Colonic mucosa (tissue), 4 donors: ENCODE results near the gene POP7. TPM values are rescaled to one million over a fixed set of nuclear protein-coding genes. Genes with fewer than 3 reads are reported as not detected.
"Not testable (repeated sequence)": the region's sequence is repeated elsewhere in the genome, so short reads cannot be mapped to it uniquely, and the experiment has no call there.

Source experiments
- DNase-seq: peaks from one replicate; pipeline ENCODE4 v3.0.0-alpha.2; 2020
- H3K27ac ChIP-seq: fragments of 200-600 bp; one replicate; pipeline ENCODE4 v1.8.0; 2021
- H3K27me3 ChIP-seq: fragments of 200-600 bp; one replicate; pipeline ENCODE4 v1.8.0; 2021
- H3K36me3 ChIP-seq: fragments of 200-600 bp; one replicate; pipeline ENCODE4 v1.8.0; 2021
- H3K4me1 ChIP-seq: fragments of 200-600 bp; one replicate; pipeline ENCODE4 v1.8.0; 2021; ENCODE audit warnings: mild to moderate bottlenecking
- H3K4me3 ChIP-seq: fragments of 200-600 bp; one replicate; pipeline ENCODE4 v1.8.0; 2021
- H3K9ac ChIP-seq, 2 donors: one replicate each; pipeline ENCODE4 v1.7.0; 2013; ENCODE audit warnings: control low read depth in 2 of 2, low read depth in 2 of 2, low read length in 2 of 2
- H3K9me3 ChIP-seq: fragments of 200-600 bp; one replicate; pipeline ENCODE4 v1.8.0; 2021
- CTCF ChIP-seq: fragments of 200-600 bp; IDR thresholded peaks from one replicate; pipeline ENCODE4 v1.8.0; 2022; ENCODE audit warnings: antibody characterized with exemption, mild to moderate bottlenecking
- intact Hi-C: fragments of 100-400 bp; cut with DNase I; formaldehyde crosslinking; loops from one replicate; pipeline ENCODE4 v1.14.1; 2022
- total RNA-seq, 2 donors: library from RNA; stranded (reverse); fragmentation: NEBNext Ultra II Directional in 1 of 2; extraction: Animal tissue kit (Norgen Biotek cat#: 25700) in 1 of 2; gene quantifications; one replicate each; pipeline ENCODE4 v1.2.1, GENCODE V29; 2021
- donor health status: healthy.
- donor health status: DM: no; HTN: no; CAD: no.
- donor health status: DM: no; HTN: no; CAD: no.

The POP7 gene
- total RNA-seq, result 10 to 100 TPM; 28.8 to 43.4 TPM

GRCh38 chr7:100705753-100706671 lies at the start of gene POP7:
Gene POP7, plus strand, starts transcription at chr7:100706121. Its CDS starts 710 bp downstream, at chr7:100706831.
- Histone ChIP-seq H3K27ac (peak within 1 kb of the TSS; percentile 90), H3K27me3 (no peaks in the 10 kb centered on the region), H3K4me3 (peak within 1 kb of the TSS; percentile 62), H3K9me3 (no peaks in the 10 kb centered on the region), H3K9ac (peak within 1 kb of the TSS; percentile 70 to 95), H3K36me3 (no peaks in the 10 kb centered on the region), H3K4me1 (peaks cover 10% of the 10 kb centered on the region)
- intact Hi-C loops, result loop anchor here (5.0 kb wide), 1 partner anchor 146 kb away; the partner anchor contains the start of gene SLC12A9
- TF ChIP-seq CTCF, result no peak
- DNase-seq, result peak; percentile 99

- H3K9me3 ChIP-seq, H3K36me3 ChIP-seq, H3K9ac ChIP-seq, H3K4me1 ChIP-seq, H3K27me3 ChIP-seq, intact Hi-C loops, H3K4me3 ChIP-seq, DNase-seq, H3K27ac ChIP-seq: not testable (repeated sequence)
Measured at GRCh38 chr7:100662194-100662776, 43.6 kb upstream of the POP7 start.

- no peaks in the 10 kb centered on the region for H3K4me1 ChIP-seq
- intact Hi-C loops, result no loop called here
- H3K9ac ChIP-seq, result no peak overlapping the region
- no peaks in the 10 kb centered on the region for H3K36me3 ChIP-seq
- H3K9me3 ChIP-seq, result no peaks in the 10 kb centered on the region
- TF ChIP-seq CTCF, result no peak
- no peak for DNase-seq
- no peaks in the 10 kb centered on the region for H3K27me3 ChIP-seq
- H3K27ac ChIP-seq, result no peak overlapping the region
- no peak overlapping the region for H3K4me3 ChIP-seq
Measured at GRCh38 chr7:100665168-100665726, 40.7 kb upstream of the POP7 start.

GRCh38 chr7:100667331-100668068 lies 38.4 kb upstream of the POP7 start:
- H3K9ac ChIP-seq, result no peak overlapping the region
- no peak overlapping the region for H3K27ac ChIP-seq
- H3K4me3 ChIP-seq, result no peak overlapping the region
- no peaks in the 10 kb centered on the region for H3K27me3 ChIP-seq
- no peaks in the 10 kb centered on the region for H3K4me1 ChIP-seq
- H3K36me3 ChIP-seq, result no peaks in the 10 kb centered on the region
- H3K9me3 ChIP-seq, result no peaks in the 10 kb centered on the region
- no peak for TF ChIP-seq CTCF
- no peak for DNase-seq
- intact Hi-C loops, result no loop called here

- Histone ChIP-seq H3K4me3 (no peak overlapping the region), H3K9ac (no peak overlapping the region), H3K27me3 (no peaks in the 10 kb centered on the region), H3K36me3 (no peaks in the 10 kb centered on the region), H3K4me1 (no peaks in the 10 kb centered on the region), H3K27ac (no peak overlapping the region), H3K9me3 (no peaks in the 10 kb centered on the region)
- TF ChIP-seq CTCF, result no peak
- DNase-seq, result no peak
- intact Hi-C loops, result no loop called here
Measured at GRCh38 chr7:100668069-100668449, 37.9 kb upstream of the POP7 start.

- DNase-seq, H3K4me3 ChIP-seq: not testable (repeated sequence)
Measured at GRCh38 chr7:100669106-100669505, 36.8 kb upstream of the POP7 start.

More at GRCh38 chr7:100669106-100669505, 36.8 kb upstream of the POP7 start:
- H3K4me1 ChIP-seq, H3K36me3 ChIP-seq, intact Hi-C loops, H3K9ac ChIP-seq, H3K9me3 ChIP-seq, H3K27ac ChIP-seq, H3K27me3 ChIP-seq: not testable (repeated sequence)
